WTC11 (cell line): ENCODE results near the gene EFHD2. TPM values are rescaled to one million over a fixed set of nuclear protein-coding genes. Genes with fewer than 3 reads are reported as not detected.

Experiments
- ATAC-seq: fragments of 200-7000 bp; cut with Tn5 transposase; 2 replicates; pipeline ENCODE4 v1.10.0; 2021; ENCODE audit warnings: mild to moderate bottlenecking, moderate library complexity
- CTCF ChIA-PET: fragments of 300-600 bp; sonication (Branson Sonifier 250); formaldehyde crosslinking; loops from one replicate; lab custom pipeline; 2021; ENCODE audit warnings: antibody characterized with exemption; lab: Charles Lee
- POLR2A ChIA-PET: fragments of 350-600 bp; sonication (Branson Sonifier 250); formaldehyde crosslinking; loops from one replicate; lab custom pipeline; 2021; ENCODE audit warnings: antibody characterized with exemption; lab: Charles Lee
- DNase-seq: peaks from one replicate; pipeline ENCODE4 v3.0.0; 2021; ENCODE audit warnings: low spot score
- H3K27ac Mint-ChIP-seq: 2 replicates; pipeline ENCODE4 v1.8.0; 2021; ENCODE audit warnings: mixed read lengths
- H3K27me3 Mint-ChIP-seq: 2 replicates; pipeline ENCODE4 v1.8.0; 2021; ENCODE audit warnings: low read depth, mild to moderate bottlenecking, moderate library complexity, mixed read lengths
- H3K36me3 Mint-ChIP-seq: 2 replicates; pipeline ENCODE4 v1.8.0; 2021; ENCODE audit warnings: mixed read lengths
- H3K4me1 Mint-ChIP-seq: 2 replicates; pipeline ENCODE4 v1.8.0; 2022; ENCODE audit warnings: mixed read lengths
- H3K4me3 Mint-ChIP-seq: 2 replicates; pipeline ENCODE4 v1.8.0; 2021; ENCODE audit warnings: mild to moderate bottlenecking, moderate library complexity, mixed read lengths
- H3K9me3 Mint-ChIP-seq: 2 replicates; pipeline ENCODE4 v1.8.0; 2021; ENCODE audit warnings: mixed read lengths
- CREB1 ChIP-seq: sonication (generic); formaldehyde crosslinking; IDR thresholded peaks from 2 replicates; pipeline ENCODE4 v1.8.0; 2023; ENCODE audit warnings: mild to moderate bottlenecking, missing genetic modification reagents
- HMGA2 ChIP-seq: fragments of 250-450 bp; sonication (Bioruptor Pico); IDR thresholded peaks from 2 replicates; pipeline ENCODE4 v1.4.0; 2021; ENCODE audit warnings: mild to moderate bottlenecking, moderate library complexity
- MYBL2 ChIP-seq: sonication (generic); formaldehyde crosslinking; IDR thresholded peaks from 2 replicates; pipeline ENCODE4 v1.8.1; 2023; ENCODE audit warnings: mild to moderate bottlenecking, moderate library complexity, missing genetic modification reagents
- NR1H2 ChIP-seq: sonication (generic); formaldehyde crosslinking; IDR thresholded peaks from 2 replicates; pipeline ENCODE4 v1.9.0; 2021; ENCODE audit warnings: mild to moderate bottlenecking, moderate library complexity, missing genetic modification reagents
- NR2C2 ChIP-seq: sonication (generic); formaldehyde crosslinking; IDR thresholded peaks from 2 replicates; pipeline ENCODE4 v1.8.0; 2022; ENCODE audit warnings: mild to moderate bottlenecking, missing genetic modification reagents
- PRRX2 ChIP-seq: fragments of 250-450 bp; sonication (Bioruptor Pico); IDR thresholded peaks from 2 replicates; pipeline ENCODE4 v1.8.0; 2021; ENCODE audit warnings: mild to moderate bottlenecking
- RELA ChIP-seq: sonication (generic); formaldehyde crosslinking; IDR thresholded peaks from 2 replicates; pipeline ENCODE4 v1.8.1; 2022; ENCODE audit warnings: missing genetic modification reagents, mild to moderate bottlenecking, borderline replicate concordance
- SOX15 ChIP-seq: fragments of 250-450 bp; sonication (Bioruptor Pico); IDR thresholded peaks from 2 replicates; pipeline ENCODE4 v1.9.0; 2021; ENCODE audit warnings: mild to moderate bottlenecking
- SP1 ChIP-seq: sonication (generic); formaldehyde crosslinking; conservative IDR thresholded peaks from 2 replicates; pipeline ENCODE4 v1.8.1; 2022; ENCODE audit warnings: missing genetic modification reagents
- TEAD4 ChIP-seq: sonication (generic); formaldehyde crosslinking; IDR thresholded peaks from 2 replicates; pipeline ENCODE4 v1.8.0; 2022; ENCODE audit warnings: mild to moderate bottlenecking, missing genetic modification reagents
- TP53 ChIP-seq: sonication (generic); formaldehyde crosslinking; IDR thresholded peaks from 2 replicates; pipeline ENCODE4 v1.8.1; 2023; ENCODE audit warnings: mild to moderate bottlenecking, missing genetic modification reagents
- total RNA-seq: library from RNA; stranded (reverse); gene quantifications from 3 replicates; pipeline ENCODE4 v1.2.3, GENCODE V29; 2021
- TF ChIP-seq, protein P1 (sequence below): fragments of 250-450 bp; sonication (Bioruptor Pico); IDR thresholded peaks from 2 replicates; pipeline ENCODE4 v1.9.0; 2021; ENCODE audit warnings: mild to moderate bottlenecking
- TF ChIP-seq, protein P2 (sequence below): sonication (generic); formaldehyde crosslinking; IDR thresholded peaks from 2 replicates; pipeline ENCODE4 v1.8.0; 2023; ENCODE audit warnings: missing genetic modification reagents, mild to moderate bottlenecking, borderline replicate concordance
- TF ChIP-seq, protein P3 (sequence below): sonication (generic); formaldehyde crosslinking; IDR thresholded peaks from 2 replicates; pipeline ENCODE4 v1.8.0; 2022; ENCODE audit warnings: mild to moderate bottlenecking, missing genetic modification reagents
- TF ChIP-seq, protein P4 (sequence below): fragments of 250-450 bp; sonication (Bioruptor Pico); IDR thresholded peaks from 2 replicates; pipeline ENCODE4 v1.8.0; 2021; ENCODE audit warnings: mild to moderate bottlenecking
- TF ChIP-seq, protein P5 (sequence below): sonication (generic); formaldehyde crosslinking; IDR thresholded peaks from 2 replicates; pipeline ENCODE4 v1.8.0; 2022; ENCODE audit warnings: mild to moderate bottlenecking, missing genetic modification reagents
- TF ChIP-seq, protein P6 (sequence below): sonication (generic); formaldehyde crosslinking; IDR thresholded peaks from 2 replicates; pipeline ENCODE4 v1.8.1; 2022; ENCODE audit warnings: mild to moderate bottlenecking, missing genetic modification reagents, moderate library complexity, borderline replicate concordance
- TF ChIP-seq, protein P7 (sequence below): sonication (generic); formaldehyde crosslinking; IDR thresholded peaks from 2 replicates; pipeline ENCODE4 v1.8.0; 2023; ENCODE audit warnings: mild to moderate bottlenecking, missing genetic modification reagents

EFHD2 gene
- total RNA-seq, 1 experiment from 2014 or later: 23.8 TPM

DNA sequence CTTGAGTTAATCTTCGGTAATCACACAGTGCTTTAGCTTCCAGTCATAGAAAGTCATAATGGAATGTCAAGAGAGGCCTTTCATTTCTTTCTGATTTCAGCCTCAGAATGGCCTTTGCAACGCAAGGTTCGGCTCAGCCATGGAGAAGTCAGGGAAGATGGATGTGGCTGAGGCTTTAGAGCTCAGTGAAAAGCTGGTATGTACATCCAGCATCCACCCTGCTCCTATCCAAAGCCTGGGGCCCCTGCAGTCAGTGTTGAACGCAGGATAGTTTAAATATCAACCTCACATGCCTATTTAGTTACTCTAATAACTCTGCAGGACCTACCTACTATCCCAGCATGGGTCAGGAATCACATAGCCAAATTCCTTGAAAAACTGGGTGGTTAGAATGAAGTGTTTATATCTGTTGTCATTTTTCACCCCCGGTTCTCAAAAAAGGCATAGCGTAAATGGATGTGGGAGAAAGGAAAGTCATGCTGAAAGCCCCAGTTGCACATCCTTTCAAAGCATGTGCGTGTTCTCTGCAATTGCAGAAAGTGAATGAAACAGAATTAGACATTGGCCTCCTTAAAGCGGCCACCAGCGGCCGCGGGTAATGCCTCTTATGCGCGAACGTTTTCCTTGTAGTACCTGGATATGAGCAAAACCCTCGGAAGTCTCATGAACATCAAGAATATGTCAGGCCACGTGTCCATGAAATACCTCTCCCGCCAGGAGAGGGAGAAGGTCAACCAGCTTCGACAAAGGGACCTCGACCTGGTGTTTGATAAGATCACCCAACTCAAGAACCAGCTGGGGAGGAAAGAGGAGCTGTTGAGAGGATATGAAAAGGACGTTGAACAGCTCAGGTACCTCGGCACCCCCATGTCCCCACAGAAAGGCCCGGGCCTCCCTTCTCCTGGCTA lies 28.8 kb upstream of the EFHD2 start:
- no peak for ATAC-seq
- Mint-ChIP-seq H3K36me3 (no peaks in the 10 kb centered on the region), H3K9me3 (no peaks in the 10 kb centered on the region), H3K27ac (no peak overlapping the region), H3K27me3 (peaks cover 60% of the 10 kb centered on the region), H3K4me3 (no peak overlapping the region), H3K4me1 (peaks cover 54% of the 10 kb centered on the region)
- DNase-seq: no peak
- TF ChIP-seq, protein P1, sequence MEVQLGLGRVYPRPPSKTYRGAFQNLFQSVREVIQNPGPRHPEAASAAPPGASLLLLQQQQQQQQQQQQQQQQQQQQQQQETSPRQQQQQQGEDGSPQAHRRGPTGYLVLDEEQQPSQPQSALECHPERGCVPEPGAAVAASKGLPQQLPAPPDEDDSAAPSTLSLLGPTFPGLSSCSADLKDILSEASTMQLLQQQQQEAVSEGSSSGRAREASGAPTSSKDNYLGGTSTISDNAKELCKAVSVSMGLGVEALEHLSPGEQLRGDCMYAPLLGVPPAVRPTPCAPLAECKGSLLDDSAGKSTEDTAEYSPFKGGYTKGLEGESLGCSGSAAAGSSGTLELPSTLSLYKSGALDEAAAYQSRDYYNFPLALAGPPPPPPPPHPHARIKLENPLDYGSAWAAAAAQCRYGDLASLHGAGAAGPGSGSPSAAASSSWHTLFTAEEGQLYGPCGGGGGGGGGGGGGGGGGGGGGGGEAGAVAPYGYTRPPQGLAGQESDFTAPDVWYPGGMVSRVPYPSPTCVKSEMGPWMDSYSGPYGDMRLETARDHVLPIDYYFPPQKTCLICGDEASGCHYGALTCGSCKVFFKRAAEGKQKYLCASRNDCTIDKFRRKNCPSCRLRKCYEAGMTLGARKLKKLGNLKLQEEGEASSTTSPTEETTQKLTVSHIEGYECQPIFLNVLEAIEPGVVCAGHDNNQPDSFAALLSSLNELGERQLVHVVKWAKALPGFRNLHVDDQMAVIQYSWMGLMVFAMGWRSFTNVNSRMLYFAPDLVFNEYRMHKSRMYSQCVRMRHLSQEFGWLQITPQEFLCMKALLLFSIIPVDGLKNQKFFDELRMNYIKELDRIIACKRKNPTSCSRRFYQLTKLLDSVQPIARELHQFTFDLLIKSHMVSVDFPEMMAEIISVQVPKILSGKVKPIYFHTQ (CRISPR knock-in tag): no peak
- TF ChIP-seq, protein P2, sequence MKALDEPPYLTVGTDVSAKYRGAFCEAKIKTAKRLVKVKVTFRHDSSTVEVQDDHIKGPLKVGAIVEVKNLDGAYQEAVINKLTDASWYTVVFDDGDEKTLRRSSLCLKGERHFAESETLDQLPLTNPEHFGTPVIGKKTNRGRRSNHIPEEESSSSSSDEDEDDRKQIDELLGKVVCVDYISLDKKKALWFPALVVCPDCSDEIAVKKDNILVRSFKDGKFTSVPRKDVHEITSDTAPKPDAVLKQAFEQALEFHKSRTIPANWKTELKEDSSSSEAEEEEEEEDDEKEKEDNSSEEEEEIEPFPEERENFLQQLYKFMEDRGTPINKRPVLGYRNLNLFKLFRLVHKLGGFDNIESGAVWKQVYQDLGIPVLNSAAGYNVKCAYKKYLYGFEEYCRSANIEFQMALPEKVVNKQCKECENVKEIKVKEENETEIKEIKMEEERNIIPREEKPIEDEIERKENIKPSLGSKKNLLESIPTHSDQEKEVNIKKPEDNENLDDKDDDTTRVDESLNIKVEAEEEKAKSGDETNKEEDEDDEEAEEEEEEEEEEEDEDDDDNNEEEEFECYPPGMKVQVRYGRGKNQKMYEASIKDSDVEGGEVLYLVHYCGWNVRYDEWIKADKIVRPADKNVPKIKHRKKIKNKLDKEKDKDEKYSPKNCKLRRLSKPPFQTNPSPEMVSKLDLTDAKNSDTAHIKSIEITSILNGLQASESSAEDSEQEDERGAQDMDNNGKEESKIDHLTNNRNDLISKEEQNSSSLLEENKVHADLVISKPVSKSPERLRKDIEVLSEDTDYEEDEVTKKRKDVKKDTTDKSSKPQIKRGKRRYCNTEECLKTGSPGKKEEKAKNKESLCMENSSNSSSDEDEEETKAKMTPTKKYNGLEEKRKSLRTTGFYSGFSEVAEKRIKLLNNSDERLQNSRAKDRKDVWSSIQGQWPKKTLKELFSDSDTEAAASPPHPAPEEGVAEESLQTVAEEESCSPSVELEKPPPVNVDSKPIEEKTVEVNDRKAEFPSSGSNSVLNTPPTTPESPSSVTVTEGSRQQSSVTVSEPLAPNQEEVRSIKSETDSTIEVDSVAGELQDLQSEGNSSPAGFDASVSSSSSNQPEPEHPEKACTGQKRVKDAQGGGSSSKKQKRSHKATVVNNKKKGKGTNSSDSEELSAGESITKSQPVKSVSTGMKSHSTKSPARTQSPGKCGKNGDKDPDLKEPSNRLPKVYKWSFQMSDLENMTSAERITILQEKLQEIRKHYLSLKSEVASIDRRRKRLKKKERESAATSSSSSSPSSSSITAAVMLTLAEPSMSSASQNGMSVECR (CRISPR knock-in tag): no peak
- no peak for TF ChIP-seq SOX15
- TF ChIP-seq, protein P3, sequence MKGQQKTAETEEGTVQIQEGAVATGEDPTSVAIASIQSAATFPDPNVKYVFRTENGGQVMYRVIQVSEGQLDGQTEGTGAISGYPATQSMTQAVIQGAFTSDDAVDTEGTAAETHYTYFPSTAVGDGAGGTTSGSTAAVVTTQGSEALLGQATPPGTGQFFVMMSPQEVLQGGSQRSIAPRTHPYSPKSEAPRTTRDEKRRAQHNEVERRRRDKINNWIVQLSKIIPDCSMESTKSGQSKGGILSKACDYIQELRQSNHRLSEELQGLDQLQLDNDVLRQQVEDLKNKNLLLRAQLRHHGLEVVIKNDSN (CRISPR knock-in tag): no peak
- TF ChIP-seq, protein P4, sequence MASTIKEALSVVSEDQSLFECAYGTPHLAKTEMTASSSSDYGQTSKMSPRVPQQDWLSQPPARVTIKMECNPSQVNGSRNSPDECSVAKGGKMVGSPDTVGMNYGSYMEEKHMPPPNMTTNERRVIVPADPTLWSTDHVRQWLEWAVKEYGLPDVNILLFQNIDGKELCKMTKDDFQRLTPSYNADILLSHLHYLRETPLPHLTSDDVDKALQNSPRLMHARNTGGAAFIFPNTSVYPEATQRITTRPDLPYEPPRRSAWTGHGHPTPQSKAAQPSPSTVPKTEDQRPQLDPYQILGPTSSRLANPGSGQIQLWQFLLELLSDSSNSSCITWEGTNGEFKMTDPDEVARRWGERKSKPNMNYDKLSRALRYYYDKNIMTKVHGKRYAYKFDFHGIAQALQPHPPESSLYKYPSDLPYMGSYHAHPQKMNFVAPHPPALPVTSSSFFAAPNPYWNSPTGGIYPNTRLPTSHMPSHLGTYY (CRISPR knock-in tag): no peak
- TF ChIP-seq, protein P5, sequence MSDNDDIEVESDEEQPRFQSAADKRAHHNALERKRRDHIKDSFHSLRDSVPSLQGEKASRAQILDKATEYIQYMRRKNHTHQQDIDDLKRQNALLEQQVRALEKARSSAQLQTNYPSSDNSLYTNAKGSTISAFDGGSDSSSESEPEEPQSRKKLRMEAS (CRISPR knock-in tag): no peak
- TF ChIP-seq TEAD4 (CRISPR knock-in tag): no peak
- TF ChIP-seq MYBL2 (CRISPR knock-in tag): no peak
- no peak for TF ChIP-seq SP1 (CRISPR knock-in tag)
- CTCF ChIA-PET: no interaction called here
- POLR2A ChIA-PET: no interaction called here

DNA sequence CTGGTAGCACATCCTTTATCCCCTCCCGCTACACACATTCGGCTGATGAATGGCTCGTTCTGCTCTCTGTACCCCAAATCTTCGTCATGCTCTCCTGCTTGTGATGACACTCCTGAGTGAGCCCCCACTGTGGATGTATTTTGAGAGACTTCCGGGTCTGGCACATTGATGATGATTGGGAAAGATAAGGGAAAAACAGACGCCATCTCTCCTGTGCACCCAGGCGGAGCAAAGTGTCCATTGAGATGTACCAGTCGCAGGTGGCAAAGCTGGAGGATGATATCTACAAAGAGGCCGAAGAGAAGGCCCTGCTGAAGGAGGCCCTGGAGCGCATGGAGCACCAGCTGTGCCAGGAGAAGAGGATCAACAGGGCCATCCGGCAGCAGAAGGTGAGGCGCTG lies 27.9 kb upstream of the EFHD2 start:
- CTCF ChIA-PET: interaction anchor here (0.7 kb wide), 1 partner anchor 9 kb away, joined by 3 read pairs; no protein-coding TSS in a partner anchor

More for the DNA sequence above, 27.9 kb upstream of the EFHD2 start:
- POLR2A ChIA-PET: no interaction called here
- no peak overlapping the region for H3K4me3 Mint-ChIP-seq
- no peaks in the 10 kb centered on the region for H3K9me3 Mint-ChIP-seq
- peaks cover 70% of the 10 kb centered on the region for H3K27me3 Mint-ChIP-seq
- no peak for ATAC-seq
- H3K27ac Mint-ChIP-seq: no peak overlapping the region
- DNase-seq: no peak
- TF ChIP-seq TP53: no peak
- TF ChIP-seq, protein P6, sequence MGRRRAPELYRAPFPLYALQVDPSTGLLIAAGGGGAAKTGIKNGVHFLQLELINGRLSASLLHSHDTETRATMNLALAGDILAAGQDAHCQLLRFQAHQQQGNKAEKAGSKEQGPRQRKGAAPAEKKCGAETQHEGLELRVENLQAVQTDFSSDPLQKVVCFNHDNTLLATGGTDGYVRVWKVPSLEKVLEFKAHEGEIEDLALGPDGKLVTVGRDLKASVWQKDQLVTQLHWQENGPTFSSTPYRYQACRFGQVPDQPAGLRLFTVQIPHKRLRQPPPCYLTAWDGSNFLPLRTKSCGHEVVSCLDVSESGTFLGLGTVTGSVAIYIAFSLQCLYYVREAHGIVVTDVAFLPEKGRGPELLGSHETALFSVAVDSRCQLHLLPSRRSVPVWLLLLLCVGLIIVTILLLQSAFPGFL: no peak
- TF ChIP-seq, protein P7, sequence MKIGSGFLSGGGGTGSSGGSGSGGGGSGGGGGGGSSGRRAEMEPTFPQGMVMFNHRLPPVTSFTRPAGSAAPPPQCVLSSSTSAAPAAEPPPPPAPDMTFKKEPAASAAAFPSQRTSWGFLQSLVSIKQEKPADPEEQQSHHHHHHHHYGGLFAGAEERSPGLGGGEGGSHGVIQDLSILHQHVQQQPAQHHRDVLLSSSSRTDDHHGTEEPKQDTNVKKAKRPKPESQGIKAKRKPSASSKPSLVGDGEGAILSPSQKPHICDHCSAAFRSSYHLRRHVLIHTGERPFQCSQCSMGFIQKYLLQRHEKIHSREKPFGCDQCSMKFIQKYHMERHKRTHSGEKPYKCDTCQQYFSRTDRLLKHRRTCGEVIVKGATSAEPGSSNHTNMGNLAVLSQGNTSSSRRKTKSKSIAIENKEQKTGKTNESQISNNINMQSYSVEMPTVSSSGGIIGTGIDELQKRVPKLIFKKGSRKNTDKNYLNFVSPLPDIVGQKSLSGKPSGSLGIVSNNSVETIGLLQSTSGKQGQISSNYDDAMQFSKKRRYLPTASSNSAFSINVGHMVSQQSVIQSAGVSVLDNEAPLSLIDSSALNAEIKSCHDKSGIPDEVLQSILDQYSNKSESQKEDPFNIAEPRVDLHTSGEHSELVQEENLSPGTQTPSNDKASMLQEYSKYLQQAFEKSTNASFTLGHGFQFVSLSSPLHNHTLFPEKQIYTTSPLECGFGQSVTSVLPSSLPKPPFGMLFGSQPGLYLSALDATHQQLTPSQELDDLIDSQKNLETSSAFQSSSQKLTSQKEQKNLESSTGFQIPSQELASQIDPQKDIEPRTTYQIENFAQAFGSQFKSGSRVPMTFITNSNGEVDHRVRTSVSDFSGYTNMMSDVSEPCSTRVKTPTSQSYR (CRISPR knock-in tag): no peak
- no peak for TF ChIP-seq PRRX2 (CRISPR knock-in tag)
- TF ChIP-seq RELA (CRISPR knock-in tag): no peak
- TF ChIP-seq, protein P3 (CRISPR knock-in tag): no peak
- TF ChIP-seq CREB1 (CRISPR knock-in tag): no peak
- no peak for TF ChIP-seq NR1H2 (CRISPR knock-in tag)
- no peak for TF ChIP-seq NR2C2 (CRISPR knock-in tag)
- TF ChIP-seq TEAD4 (CRISPR knock-in tag): no peak
- no peak for TF ChIP-seq HMGA2
- peaks cover 63% of the 10 kb centered on the region for H3K4me1 Mint-ChIP-seq
- H3K36me3 Mint-ChIP-seq: no peaks in the 10 kb centered on the region
